K562 (cell line): ENCODE results near the gene ACTN1. TPM values are rescaled to one million over a fixed set of nuclear protein-coding genes. Genes with fewer than 3 reads are reported as not detected.

Experiments
- ATAC-seq: fragments of 200-7000 bp; cut with Tn5 transposase; 3 replicates; pipeline ENCODE4 v1.9.1; 2020; ENCODE audit warnings: moderate library complexity
- BruUV-seq: library from RNA; stranded (reverse); fragments of 400-500 nt; replicated peaks from 2 replicates; lab custom pipeline; 2021; lab: Mats Ljungman, UMichigan
- CTCF ChIA-PET: fragments of 300-600 bp; formaldehyde crosslinking; extraction: SDS; loops from one replicate; lab custom pipeline; 2021; ENCODE audit warnings: low intra/inter-chr PET ratio; lab: Yijun Ruan, JAX
- POLR2A ChIA-PET: fragments of 300-600, 350-650 bp; sonication (Branson Sonifier 250); formaldehyde crosslinking; extraction: SDS; loops from one replicate; lab custom pipeline; 2021; ENCODE audit warnings: antibody characterized with exemption, inconsistent platforms; lab: Yijun Ruan, JAX
- DNase-seq, 4 experiments: peaks; one replicate each; pipeline versions ENCODE4 v3.0.0 to v3.0.0-alpha.2; 2011 to 2018; ENCODE audit warnings: low spot score in 3 of 4, mixed read lengths in 3 of 4; ENCODE audit errors: extremely low read depth in 1 of 4
- FAIRE-seq: peaks from 2 replicates; lab custom pipeline; 2011; peaks lifted over from hg19 to GRCh38; lab: Jason Lieb, UNC
- H2AFZ ChIP-seq: 2 replicates; pipeline ENCODE4 v1.6.0; 2011; ENCODE audit warnings: low read depth, low read length, control low read depth, inconsistent platforms
- H3K27ac ChIP-seq: fragments of 200-600 bp; 3 replicates; pipeline ENCODE4 v1.8.0; 2011; ENCODE audit warnings: low read depth, mild to moderate bottlenecking, control low read depth, inconsistent platforms, low read length, moderate library complexity, mixed read lengths; ENCODE audit errors: extremely low read depth
- H3K27me3 ChIP-seq, 2 experiments: fragments of 300-600 bp in 1 of 2; 2 replicates in 1 of 2; 3 replicates in 1 of 2; pipeline versions ENCODE4 v1.6.0 to v1.8.0; 2011; ENCODE audit warnings: inconsistent platforms in 2 of 2, low read length in 2 of 2, mild to moderate bottlenecking in 1 of 2, mixed read lengths in 1 of 2, moderate library complexity in 1 of 2; ENCODE audit not compliant: control insufficient read depth in 2 of 2, insufficient read depth in 2 of 2
- H3K36me3 ChIP-seq: fragments of 300-600 bp; 3 replicates; pipeline ENCODE4 v1.8.0; 2011; ENCODE audit warnings: mild to moderate bottlenecking, low read length, inconsistent platforms; ENCODE audit not compliant: control insufficient read depth, insufficient read depth
- H3K4me1 ChIP-seq, 2 experiments: fragments of 200-600 bp in 1 of 2; replicated peaks in 1 of 2; 2 replicates in 1 of 2; 3 replicates in 1 of 2; pipeline versions ENCODE4 v1.5.1 to v1.8.0; 2011; ENCODE audit warnings: inconsistent platforms in 2 of 2, low read length in 2 of 2, mild to moderate bottlenecking in 1 of 2, mixed read lengths in 1 of 2, moderate library complexity in 1 of 2; ENCODE audit not compliant: control insufficient read depth in 2 of 2, insufficient read depth in 2 of 2
- H3K4me2 ChIP-seq: 2 replicates; pipeline ENCODE4 v1.6.1; 2011; ENCODE audit warnings: low read length, control low read depth, inconsistent platforms, mixed read lengths; ENCODE audit not compliant: insufficient read depth
- H3K4me3 ChIP-seq: fragments of 200-600 bp; sonication (generic), shearing (Covaris generic); 2 replicates; pipeline ENCODE4 v1.5.1; 2016; ENCODE audit warnings: control low read depth, inconsistent platforms
- H3K79me2 ChIP-seq: fragments of 200-600 bp; 3 replicates; pipeline ENCODE4 v1.8.0; 2011; ENCODE audit warnings: low read length, inconsistent platforms; ENCODE audit not compliant: control insufficient read depth, insufficient read depth
- H3K9ac ChIP-seq, 2 experiments: 2 replicates each; pipeline versions ENCODE4 v1.6.0 to v1.6.1; 2011; ENCODE audit warnings: low read depth in 2 of 2, low read length in 2 of 2, control low read depth in 1 of 2, inconsistent platforms in 1 of 2, mild to moderate bottlenecking in 1 of 2, mixed read lengths in 1 of 2; ENCODE audit not compliant: insufficient read depth in 1 of 2
- H3K9me1 ChIP-seq: one replicate; pipeline ENCODE4 v1.6.0; 2011; ENCODE audit warnings: inconsistent platforms, mild to moderate bottlenecking, low read length, moderate library complexity; ENCODE audit not compliant: control insufficient read depth, insufficient read depth
- H3K9me3 ChIP-seq: replicated peaks from 2 replicates; pipeline ENCODE4 v1.5.1; 2011; ENCODE audit warnings: low read depth, low read length, inconsistent platforms; ENCODE audit not compliant: control insufficient read depth, insufficient read depth
- H4K20me1 ChIP-seq: replicated peaks from 2 replicates; pipeline ENCODE4 v1.6.1; 2011; ENCODE audit warnings: low read length, inconsistent platforms, mixed read lengths; ENCODE audit not compliant: control insufficient read depth, insufficient read depth
- DEAF1 ChIP-seq: fragments of 450-650 bp; formaldehyde crosslinking; IDR thresholded peaks from 2 replicates; pipeline ENCODE4 v1.4.0; 2020; ENCODE audit warnings: mild to moderate bottlenecking, moderate library complexity
- HDAC6 ChIP-seq: IDR thresholded peaks from 2 replicates; pipeline ENCODE4 v1.6.1; 2012; ENCODE audit warnings: low read depth, mild to moderate bottlenecking, control low read depth, inconsistent platforms, low read length, moderate library complexity
- NFATC3 ChIP-seq: fragments of 450-650 bp; IDR thresholded peaks from 2 replicates; pipeline ENCODE4 v1.6.1; 2017; ENCODE audit warnings: mild to moderate bottlenecking
- NR0B1 ChIP-seq: fragments of 450-650 bp; IDR thresholded peaks from one replicate; pipeline ENCODE4 v1.6.1; 2018; ENCODE audit warnings: mild to moderate bottlenecking, moderate library complexity; ENCODE audit not compliant: partially characterized antibody
- POLR2AphosphoS2 ChIP-seq: IDR thresholded peaks from 2 replicates; pipeline ENCODE4 v1.6.1; 2012; ENCODE audit warnings: low read length, improper control_type of control experiment
- ZBTB11 ChIP-seq, 3 experiments: fragments of 200-800 bp in 1 of 3; fragments of 250-450 bp in 1 of 3; fragments of 450-650 bp in 1 of 3; sonication (Bioruptor Pico) in 1 of 3; sonication (Bioruptor generic) in 1 of 3; formaldehyde crosslinking in 1 of 3; IDR thresholded peaks; 2 replicates each; pipeline versions ENCODE4 v1.6.1 to v1.8.0; 2016 to 2022; ENCODE audit warnings: mild to moderate bottlenecking in 2 of 3, missing genetic modification characterization in 2 of 3, missing compliant biosample characterization in 1 of 3, moderate library complexity in 1 of 3
- WGBS: fragments of 100-300 bp; shearing (Covaris generic); methylation state at CpG from one replicate; pipeline ENCODE4 v1.1.6; 2016; ENCODE audit warnings: low coverage, mixed read lengths; ENCODE audit not compliant: insufficient coverage; ENCODE audit errors: missing lambda C conversion rate; 5-methylcytosine and 5-hydroxymethylcytosine counted together
- in situ Hi-C: fragments of 300-500 bp; cut with MboI; formaldehyde crosslinking; loops from 4 replicates; pipeline ENCODE4 v1.15.0; 2018; ENCODE audit warnings: inconsistent platforms, mixed read lengths
- intact Hi-C: fragments of 100-400 bp; cut with micrococcal nuclease; formaldehyde crosslinking; loops from 2 replicates; pipeline ENCODE4 v1.14.2; 2022
- polyA plus RNA-seq, 8 experiments: library from polyadenylated mRNA; depleted of rRNA in 4 of 8; stranded (reverse) in 5 of 8; unstranded in 3 of 8; fragments of >200 nt; fragmentation: Nextera tagmentation in 2 of 8; fragmentation: Illumina TruSeq in 1 of 8; extraction: Ambion mirVana in 2 of 8; extraction: Trizol in 1 of 8; gene quantifications; 2 replicates each; pipeline versions ENCODE4 v1.2.1 to v1.2.3, GENCODE V29; 2011 to 2014; ENCODE audit warnings: inconsistent platforms in 1 of 8, missing spikeins in 1 of 8
- total RNA-seq, 7 experiments: library from RNA; depleted of rRNA in 6 of 7; stranded (reverse); fragments of >200 nt in 6 of 7; fragmentation: Illumina TruSeq in 2 of 7; extraction: Trizol in 2 of 7; gene quantifications; 2 replicates each; pipeline versions ENCODE4 v1.2.1 to v1.2.3, GENCODE V29; 2011 to 2021; ENCODE audit warnings: low replicate concordance in 1 of 7
- TF ChIP-seq, protein P1 (sequence below): fragments of 450-650 bp; formaldehyde crosslinking; IDR thresholded peaks from 2 replicates; pipeline ENCODE4 v1.4.0; 2022; ENCODE audit warnings: mild to moderate bottlenecking, moderate library complexity

The ACTN1 gene
- total and polyA plus RNA-seq, 9 of the 15 experiments (the other 6 are each of a cell fraction or from before 2014, with no cell fraction given): 2.2 to 67.7 (median 34.5) TPM

- 70% methylated on average over 6 of the region's 13 CpGs for whole genome bisulfite sequencing
- FAIRE-seq: no peak
Measured at GRCh38 chr14:68898248-68899032, 80.7 kb downstream of the ACTN1 start.

More at GRCh38 chr14:68898248-68899032, 80.7 kb downstream of the ACTN1 start:
- no TSS peak for BruUV-seq
- H3K9ac ChIP-seq: no peak overlapping the region
- no peaks in the 10 kb centered on the region for H3K27me3 ChIP-seq
- no peaks in the 10 kb centered on the region for H3K9me3 ChIP-seq
- H3K4me2 ChIP-seq: no peak overlapping the region
- TF ChIP-seq, protein P1, sequence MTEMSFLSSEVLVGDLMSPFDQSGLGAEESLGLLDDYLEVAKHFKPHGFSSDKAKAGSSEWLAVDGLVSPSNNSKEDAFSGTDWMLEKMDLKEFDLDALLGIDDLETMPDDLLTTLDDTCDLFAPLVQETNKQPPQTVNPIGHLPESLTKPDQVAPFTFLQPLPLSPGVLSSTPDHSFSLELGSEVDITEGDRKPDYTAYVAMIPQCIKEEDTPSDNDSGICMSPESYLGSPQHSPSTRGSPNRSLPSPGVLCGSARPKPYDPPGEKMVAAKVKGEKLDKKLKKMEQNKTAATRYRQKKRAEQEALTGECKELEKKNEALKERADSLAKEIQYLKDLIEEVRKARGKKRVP (CRISPR knock-in tag): no peak
- TF ChIP-seq ZBTB11 (CRISPR knock-in tag; IDR thresholded peaks at IDR 0.05): no peak
- no peak for TF ChIP-seq NR0B1
- no peak for TF ChIP-seq DEAF1 (CRISPR knock-in tag)
- no peak for TF ChIP-seq HDAC6
- no peak for TF ChIP-seq NFATC3
- TF ChIP-seq POLR2AphosphoS2: no peak
- no peak overlapping the region for H3K27ac ChIP-seq
- no peak for DNase-seq
- no peak for ATAC-seq
- no peak overlapping the region for H2AFZ ChIP-seq
- H3K9me1 ChIP-seq: no peaks in the 10 kb centered on the region
- H3K36me3 ChIP-seq: peaks cover 34% of the 10 kb centered on the region; the same call in 1 of the 3 replicates
- intact Hi-C loops: no loop called here
- no peaks in the 10 kb centered on the region for H3K4me1 ChIP-seq
- ChIA-PET CTCF (no interaction called here), POLR2A (no interaction called here)
- no peaks in the 10 kb centered on the region for H4K20me1 ChIP-seq
- H3K4me3 ChIP-seq: no peak overlapping the region
- no peaks in the 10 kb centered on the region for H3K79me2 ChIP-seq
- in situ Hi-C loops: no loop called here
